CD14-positive monocyte (primary cell): ENCODE results near the gene MYO1D. TPM values are rescaled to one million over a fixed set of nuclear protein-coding genes. Genes with fewer than 3 reads are reported as not detected.

Experiments used
- DNase-seq, 3 donors: peaks; one replicate each; pipeline ENCODE4 v3.0.0-alpha.2; 2011 to 2022
- H2AFZ ChIP-seq: 2 replicates; pipeline ENCODE4 v1.6.0; 2012; ENCODE audit warnings: mild to moderate bottlenecking, low read depth, low read length, inconsistent platforms; ENCODE audit not compliant: insufficient read depth, poor library complexity, severe bottlenecking
- H3K27ac ChIP-seq, 2 donors: 1 replicate in 1 of 2; 2 replicates in 1 of 2; pipeline ENCODE4 v1.5.1; 2012 to 2013; ENCODE audit warnings: low read length in 2 of 2, control low read depth in 1 of 2, inconsistent platforms in 1 of 2, low read depth in 1 of 2, mild to moderate bottlenecking in 1 of 2
- H3K27me3 ChIP-seq, 2 donors: one replicate each; pipeline versions ENCODE4 v1.6.0 to v1.6.1; 2011 to 2013; ENCODE audit warnings: low read length in 2 of 2; ENCODE audit not compliant: control insufficient read depth in 2 of 2, insufficient read depth in 2 of 2
- H3K36me3 ChIP-seq, 2 donors: replicated peaks in 1 of 2; 1 replicate in 1 of 2; 2 replicates in 1 of 2; pipeline versions ENCODE4 v1.5.1 to v1.6.1; 2012 to 2013; ENCODE audit warnings: low read length in 2 of 2, control low read depth in 1 of 2, inconsistent platforms in 1 of 2, mild to moderate bottlenecking in 1 of 2; ENCODE audit not compliant: insufficient read depth in 2 of 2, control insufficient read depth in 1 of 2
- H3K4me1 ChIP-seq, 2 donors: 1 replicate in 1 of 2; 2 replicates in 1 of 2; pipeline versions ENCODE4 v1.5.1 to v1.6.1; 2012 to 2013; ENCODE audit warnings: low read length in 2 of 2, control low read depth in 1 of 2, inconsistent platforms in 1 of 2, mild to moderate bottlenecking in 1 of 2, moderate library complexity in 1 of 2; ENCODE audit not compliant: insufficient read depth in 2 of 2, control insufficient read depth in 1 of 2
- H3K4me2 ChIP-seq: replicated peaks from 2 replicates; pipeline ENCODE3; 2012; ENCODE audit warnings: low read length, moderate library complexity, mild to moderate bottlenecking; ENCODE audit not compliant: poor library complexity, severe bottlenecking; ENCODE audit errors: extremely low read depth
- H3K4me3 ChIP-seq, 3 experiments: fragments of 200-600 bp in 1 of 3; sonication (generic) in 1 of 3; replicated peaks in 1 of 3; 1 replicate in 2 of 3; 2 replicates in 1 of 3; pipeline ENCODE4 v1.5.1; 2011 to 2013; ENCODE audit warnings: low read length in 3 of 3, mild to moderate bottlenecking in 3 of 3, control low read depth in 2 of 3, low read depth in 2 of 3, inconsistent platforms in 1 of 3, moderate library complexity in 1 of 3
- H3K79me2 ChIP-seq: 2 replicates; pipeline ENCODE4 v1.6.0; 2012; ENCODE audit warnings: mild to moderate bottlenecking, control low read depth, inconsistent platforms, low read length, moderate library complexity; ENCODE audit not compliant: insufficient read depth
- H3K9ac ChIP-seq: 2 replicates; pipeline ENCODE4 v1.6.0; 2017; ENCODE audit warnings: low read length, mild to moderate bottlenecking; ENCODE audit not compliant: insufficient read depth, poor library complexity, severe bottlenecking
- H3K9me3 ChIP-seq, 2 donors: replicated peaks in 1 of 2; 1 replicate in 1 of 2; 2 replicates in 1 of 2; pipeline versions ENCODE4 v1.5.1 to v1.6.1; 2012 to 2013; ENCODE audit warnings: low read length in 2 of 2, control low read depth in 1 of 2; ENCODE audit not compliant: control insufficient read depth in 1 of 2, insufficient read depth in 1 of 2
- H4K20me1 ChIP-seq: 2 replicates; pipeline ENCODE4 v1.6.0; 2012; ENCODE audit warnings: mild to moderate bottlenecking, low read length, control low read depth, moderate library complexity; ENCODE audit not compliant: insufficient read depth
- H3K27ac Mint-ChIP-seq, 7 donors: one replicate each; pipeline ENCODE4 v1.8.0; 2020; ENCODE audit warnings: mild to moderate bottlenecking in 7 of 7, mixed read lengths in 7 of 7, moderate library complexity in 6 of 7, inconsistent platforms in 2 of 7
- H3K27me3 Mint-ChIP-seq, 3 donors: one replicate each; pipeline ENCODE4 v1.8.0; 2021 to 2022; ENCODE audit warnings: low read depth in 3 of 3, mild to moderate bottlenecking in 3 of 3, mixed read lengths in 3 of 3, moderate library complexity in 3 of 3, inconsistent platforms in 1 of 3
- H3K36me3 Mint-ChIP-seq, 2 donors: one replicate each; pipeline ENCODE4 v1.8.0; 2020; ENCODE audit warnings: mixed read lengths in 2 of 2, inconsistent platforms in 1 of 2, mild to moderate bottlenecking in 1 of 2
- H3K4me1 Mint-ChIP-seq: one replicate; pipeline ENCODE4 v1.8.0; 2020; ENCODE audit warnings: mild to moderate bottlenecking, mixed read lengths
- H3K4me3 Mint-ChIP-seq, 2 donors: one replicate each; pipeline ENCODE4 v1.8.0; 2020; ENCODE audit warnings: mild to moderate bottlenecking in 2 of 2, mixed read lengths in 2 of 2, moderate library complexity in 1 of 2
- H3K9me3 Mint-ChIP-seq, 7 donors: one replicate each; pipeline ENCODE4 v1.8.0; 2020 to 2022; ENCODE audit warnings: mixed read lengths in 7 of 7, mild to moderate bottlenecking in 6 of 7, moderate library complexity in 6 of 7, inconsistent platforms in 2 of 7
- CTCF ChIP-seq: fragments of 200-600 bp; IDR thresholded peaks from one replicate; pipeline ENCODE4 v1.8.0; 2022; ENCODE audit warnings: antibody characterized with exemption, mild to moderate bottlenecking
- WGBS: methylation state at CpG from one replicate; pipeline ENCODE4 v1.1.5; 2013; ENCODE audit warnings: missing lambda C conversion rate; ENCODE audit not compliant: insufficient coverage; 5-methylcytosine and 5-hydroxymethylcytosine counted together
- intact Hi-C, 2 donors: fragments of 100-400 bp; cut with micrococcal nuclease; formaldehyde crosslinking; loops; one replicate each; pipeline versions ENCODE4 v1.15.0 to v1.15.1; 2023
- polyA plus RNA-seq, 3 donors: library from polyadenylated mRNA; depleted of rRNA in 1 of 3; unstranded in 2 of 3; stranded (reverse) in 1 of 3; fragments of 300-500 nt in 2 of 3; fragments of >200 nt in 1 of 3; fragmentation: Illumina TruSeq in 2 of 3; gene quantifications; 1 replicate in 2 of 3; 2 replicates in 1 of 3; pipeline ENCODE4 v1.2.3, GENCODE V29; 2012 to 2021

The MYO1D gene
- polyA plus RNA-seq, 3 donors = 0.22 to 0.39 (median 0.26) TPM

- Histone ChIP-seq H4K20me1 (no peaks in the 10 kb centered on the region), H3K27ac (no peak overlapping the region), H2AFZ (no peak overlapping the region), H3K9ac (no peak overlapping the region), H3K9me3 (peaks cover 21 to 25% of the 10 kb centered on the region in 2 donors), H3K79me2 (no peaks in the 10 kb centered on the region), H3K4me2 (no peak overlapping the region), H3K36me3 (no peaks in the 10 kb centered on the region), H3K27me3 (no peaks in the 10 kb centered on the region), H3K4me1 (no peaks in the 10 kb centered on the region), H3K4me3 (no peak overlapping the region)
- Mint-ChIP-seq H3K4me1 (no peaks in the 10 kb centered on the region), H3K36me3 (peaks cover 0 to 3% of the 10 kb centered on the region in 2 donors), H3K27ac (no peak overlapping the region), H3K9me3 (peaks cover 18 to 35% (median 30%) of the 10 kb centered on the region in 7 donors), H3K4me3 (no peak overlapping the region), H3K27me3 (peaks cover 0 to 8% (median 6%) of the 10 kb centered on the region in 3 donors)
- no peak for DNase-seq
- intact Hi-C loops = no loop called here
- TF ChIP-seq CTCF = no peak
Observed at GRCh38 chr17:32727681-32728080, 149.2 kb downstream of the MYO1D start.

- no peak overlapping the region for H3K27ac ChIP-seq
- H4K20me1 ChIP-seq = no peaks in the 10 kb centered on the region
- Mint-ChIP-seq H3K27me3 (peaks cover 0 to 5% (median 4%) of the 10 kb centered on the region in 3 donors), H3K4me1 (no peaks in the 10 kb centered on the region), H3K27ac (no peak overlapping the region), H3K36me3 (peaks cover 0 to 3% of the 10 kb centered on the region in 2 donors), H3K9me3 (peaks cover 10 to 28% (median 19%) of the 10 kb centered on the region in 7 donors), H3K4me3 (no peak overlapping the region)
- no peak for TF ChIP-seq CTCF
- H3K4me1 ChIP-seq = no peaks in the 10 kb centered on the region
- no peaks in the 10 kb centered on the region for H3K27me3 ChIP-seq
- no peak overlapping the region for H3K9ac ChIP-seq
- H3K9me3 ChIP-seq = peaks cover 9 to 12% of the 10 kb centered on the region in 2 donors
- WGBS = no CpG with 5 or more reads among the region's 1 CpG
- no peak overlapping the region for H3K4me3 ChIP-seq
- intact Hi-C loops = no loop called here
- H3K36me3 ChIP-seq = no peaks in the 10 kb centered on the region
- no peaks in the 10 kb centered on the region for H3K79me2 ChIP-seq
- no peak overlapping the region for H3K4me2 ChIP-seq
- H2AFZ ChIP-seq = no peak overlapping the region
- no peak for DNase-seq
Observed at GRCh38 chr17:32725697-32726096, 151.2 kb downstream of the MYO1D start.
